Thyroid gland (tissue), 4 donors: ENCODE measurements around the gene PLCL2. TPM values are rescaled to one million over a fixed set of nuclear protein-coding genes. Genes with fewer than 3 reads are reported as not detected.

Experiments
- DNase-seq, 2 donors: peaks; one replicate each; pipeline ENCODE4 v3.0.0-alpha.2; 2019
- H3K27ac ChIP-seq, 3 donors: fragments of 200-600 bp; sonication (generic); 1 replicate in 2 of 3; 2 replicates in 1 of 3; pipeline ENCODE4 v1.5.1; 2016 to 2019; ENCODE audit warnings: mild to moderate bottlenecking in 1 of 3, moderate library complexity in 1 of 3
- H3K27me3 ChIP-seq: fragments of 200-600 bp; sonication (generic); one replicate; pipeline ENCODE4 v1.5.1; 2019
- H3K36me3 ChIP-seq, 2 donors: fragments of 200-600 bp; sonication (generic); one replicate each; pipeline ENCODE4 v1.5.1; 2016 to 2019
- H3K4me1 ChIP-seq, 2 donors: fragments of 200-600 bp; sonication (generic); one replicate each; pipeline ENCODE4 v1.5.1; 2017 to 2019
- H3K4me3 ChIP-seq, 3 donors: fragments of 200-600 bp; sonication (generic); replicated peaks in 1 of 3; 1 replicate in 2 of 3; 2 replicates in 1 of 3; pipeline ENCODE4 v1.5.1; 2016; ENCODE audit warnings: mild to moderate bottlenecking in 1 of 3
- H3K9me3 ChIP-seq: fragments of 200-600 bp; sonication (generic); one replicate; pipeline ENCODE4 v1.5.1; 2017
- POLR2A ChIP-seq, 2 donors: fragments of 450-650 bp; IDR thresholded peaks; one replicate each; pipeline ENCODE4 v1.6.1; 2017; ENCODE audit warnings: antibody characterized with exemption in 2 of 2, mild to moderate bottlenecking in 2 of 2, moderate library complexity in 1 of 2
- WGBS, 2 donors: methylation state at CpG; one replicate each; pipeline ENCODE4 v1.1.5; 2017; 5-methylcytosine and 5-hydroxymethylcytosine counted together
- intact Hi-C: fragments of 100-400 bp; cut with DNase I; formaldehyde crosslinking; loops from one replicate; pipeline ENCODE4 v1.15.1; 2023
- total RNA-seq, 4 donors: library from RNA; depleted of rRNA; stranded (reverse); fragments of >200 nt; gene quantifications; one replicate each; pipeline ENCODE4 v1.2.3, GENCODE V29; 2016
- TF ChIP-seq, protein P1 (sequence below), 6 experiments: fragments of 200-600 bp in 3 of 6; fragments of 450-650 bp in 3 of 6; sonication (generic) in 3 of 6; IDR thresholded peaks; one replicate each; pipeline ENCODE4 v1.5.1; 2016 to 2019; ENCODE audit warnings: antibody characterized with exemption in 6 of 6, mild to moderate bottlenecking in 2 of 6, inconsistent platforms in 1 of 6, moderate library complexity in 1 of 6

PLCL2 gene
- total RNA-seq, 4 donors from 2014 or later = 6.3 to 15.3 (median 9.3) TPM

DNA sequence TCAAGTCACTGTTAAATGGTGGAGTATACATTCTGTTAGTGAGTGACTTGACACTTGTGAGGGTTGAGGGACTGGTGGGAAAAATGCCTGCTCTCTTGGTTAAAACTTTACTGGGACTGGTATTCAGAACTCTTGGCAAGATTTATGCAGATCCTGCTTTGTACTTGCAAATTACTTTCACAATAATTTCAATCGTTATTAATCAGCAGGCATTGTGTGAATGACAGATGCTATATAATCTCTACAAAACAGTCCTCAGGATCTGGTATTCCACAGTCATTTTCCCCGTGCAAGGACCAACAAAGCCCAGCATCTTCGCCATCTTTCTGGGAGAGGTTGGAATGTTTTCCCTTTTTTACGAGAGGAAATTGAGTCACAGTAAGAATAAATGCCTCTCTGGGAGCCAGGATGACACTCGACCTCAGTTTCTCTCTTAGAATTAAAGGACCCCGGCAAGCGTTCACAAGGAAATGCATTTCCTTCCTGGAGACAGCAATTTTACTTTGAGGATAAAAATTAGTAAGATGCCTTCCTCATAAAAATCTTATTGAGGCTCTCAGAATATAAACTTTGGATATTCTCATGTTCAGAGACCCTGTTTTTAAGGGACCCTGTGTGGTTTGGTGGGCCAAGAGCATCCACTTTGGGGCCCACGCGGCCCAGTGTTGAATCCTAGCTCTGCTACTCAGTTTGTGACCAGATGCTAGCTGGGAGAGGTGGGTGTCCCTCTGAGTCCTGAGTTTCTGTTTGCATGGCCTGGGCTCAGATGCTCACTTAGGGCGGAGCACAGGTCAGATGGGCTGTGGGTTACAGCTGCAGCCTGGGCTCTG, 45.3 kb upstream of the PLCL2 start:
- H3K4me1 ChIP-seq = peaks cover 11 to 29% of the 10 kb centered on the region in 2 donors
- H3K27ac ChIP-seq = no peak overlapping the region
- no peak for TF ChIP-seq POLR2A (IDR thresholded peaks at IDR 0.05)
- TF ChIP-seq, protein P1, sequence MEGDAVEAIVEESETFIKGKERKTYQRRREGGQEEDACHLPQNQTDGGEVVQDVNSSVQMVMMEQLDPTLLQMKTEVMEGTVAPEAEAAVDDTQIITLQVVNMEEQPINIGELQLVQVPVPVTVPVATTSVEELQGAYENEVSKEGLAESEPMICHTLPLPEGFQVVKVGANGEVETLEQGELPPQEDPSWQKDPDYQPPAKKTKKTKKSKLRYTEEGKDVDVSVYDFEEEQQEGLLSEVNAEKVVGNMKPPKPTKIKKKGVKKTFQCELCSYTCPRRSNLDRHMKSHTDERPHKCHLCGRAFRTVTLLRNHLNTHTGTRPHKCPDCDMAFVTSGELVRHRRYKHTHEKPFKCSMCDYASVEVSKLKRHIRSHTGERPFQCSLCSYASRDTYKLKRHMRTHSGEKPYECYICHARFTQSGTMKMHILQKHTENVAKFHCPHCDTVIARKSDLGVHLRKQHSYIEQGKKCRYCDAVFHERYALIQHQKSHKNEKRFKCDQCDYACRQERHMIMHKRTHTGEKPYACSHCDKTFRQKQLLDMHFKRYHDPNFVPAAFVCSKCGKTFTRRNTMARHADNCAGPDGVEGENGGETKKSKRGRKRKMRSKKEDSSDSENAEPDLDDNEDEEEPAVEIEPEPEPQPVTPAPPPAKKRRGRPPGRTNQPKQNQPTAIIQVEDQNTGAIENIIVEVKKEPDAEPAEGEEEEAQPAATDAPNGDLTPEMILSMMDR (IDR thresholded peaks at IDR 0.05) = no peak
- H3K27me3 ChIP-seq = no peaks in the 10 kb centered on the region
- no peaks in the 10 kb centered on the region for H3K36me3 ChIP-seq
- 86 to 90% methylated on average over 10 of the region's 10 CpGs for WGBS, 2 donors
- DNase-seq = no peak
- H3K9me3 ChIP-seq = no peaks in the 10 kb centered on the region
- H3K4me3 ChIP-seq = no peak overlapping the region
- intact Hi-C loops = no loop called here

DNA sequence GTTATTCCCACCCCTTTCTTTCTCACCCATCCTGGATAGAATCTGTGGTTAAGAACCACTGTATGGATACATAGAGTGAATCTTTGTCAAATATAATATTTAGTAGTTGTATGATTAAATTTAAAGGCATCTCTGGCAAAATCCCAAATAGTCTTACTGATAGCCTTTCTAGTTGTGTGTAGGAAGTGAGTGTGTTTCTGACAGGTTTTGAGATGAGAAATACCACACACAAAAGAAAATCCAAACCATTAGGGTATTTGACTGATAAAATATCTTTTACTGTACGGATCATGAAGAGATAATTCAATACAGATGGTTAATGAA, 44.7 kb upstream of the PLCL2 start:
- DNase-seq = no peak
- intact Hi-C loops = no loop called here
- no peak overlapping the region for H3K27ac ChIP-seq
- TF ChIP-seq, protein P1 (IDR thresholded peaks at IDR 0.05) = no peak
- TF ChIP-seq POLR2A (IDR thresholded peaks at IDR 0.05) = no peak
- no peaks in the 10 kb centered on the region for H3K9me3 ChIP-seq
- H3K27me3 ChIP-seq = no peaks in the 10 kb centered on the region
- H3K4me3 ChIP-seq = no peak overlapping the region
- H3K36me3 ChIP-seq = no peaks in the 10 kb centered on the region
- WGBS, 2 donors = 86 to 91% methylated on average over 1 of the region's 1 CpG
- peaks cover 11 to 29% of the 10 kb centered on the region in 2 donors for H3K4me1 ChIP-seq

DNA sequence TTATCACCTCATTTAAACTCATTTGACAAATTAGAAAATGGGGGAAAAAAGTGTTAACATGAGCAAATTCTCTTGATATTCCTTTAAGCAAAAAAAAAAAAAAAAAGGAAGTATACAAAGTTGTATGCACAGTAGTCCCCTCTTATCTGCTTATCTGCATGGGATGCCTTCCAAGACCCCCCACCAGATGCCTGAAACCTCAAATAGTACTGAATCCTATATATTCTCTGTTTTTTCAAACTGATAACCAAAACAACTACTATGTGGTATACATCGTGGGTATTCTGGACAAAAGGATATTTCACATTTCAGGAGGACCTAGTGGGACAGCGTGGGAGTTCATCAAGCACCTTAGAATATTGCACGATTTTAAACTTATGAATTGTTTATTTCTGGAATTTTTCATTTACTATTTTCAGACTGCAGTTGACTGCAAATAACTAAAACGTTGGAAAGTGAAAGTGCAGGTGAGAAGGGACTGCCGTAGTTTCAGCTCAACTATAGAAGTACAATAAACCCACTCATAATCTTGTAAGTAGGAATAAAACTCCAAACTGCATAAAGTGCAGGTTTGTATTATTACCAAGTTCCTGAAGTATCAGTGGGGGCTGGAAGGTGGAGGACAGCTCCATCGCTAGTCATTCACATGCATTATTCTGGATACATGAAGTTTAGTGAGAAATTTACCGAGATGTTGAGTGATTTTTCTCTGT, 43.6 kb upstream of the PLCL2 start:
- intact Hi-C loops = no loop called here
- Histone ChIP-seq H3K4me3 (no peak overlapping the region), H3K9me3 (no peaks in the 10 kb centered on the region), H3K4me1 (peaks cover 11 to 24% of the 10 kb centered on the region in 2 donors), H3K27ac (no peak overlapping the region), H3K36me3 (no peaks in the 10 kb centered on the region), H3K27me3 (no peaks in the 10 kb centered on the region)
- no peak for TF ChIP-seq POLR2A (IDR thresholded peaks at IDR 0.05)
- TF ChIP-seq, protein P1 (IDR thresholded peaks at IDR 0.05) = no peak
- no peak for DNase-seq
- 80 to 81% methylated on average over 7 of the region's 7 CpGs for WGBS, 2 donors

DNA sequence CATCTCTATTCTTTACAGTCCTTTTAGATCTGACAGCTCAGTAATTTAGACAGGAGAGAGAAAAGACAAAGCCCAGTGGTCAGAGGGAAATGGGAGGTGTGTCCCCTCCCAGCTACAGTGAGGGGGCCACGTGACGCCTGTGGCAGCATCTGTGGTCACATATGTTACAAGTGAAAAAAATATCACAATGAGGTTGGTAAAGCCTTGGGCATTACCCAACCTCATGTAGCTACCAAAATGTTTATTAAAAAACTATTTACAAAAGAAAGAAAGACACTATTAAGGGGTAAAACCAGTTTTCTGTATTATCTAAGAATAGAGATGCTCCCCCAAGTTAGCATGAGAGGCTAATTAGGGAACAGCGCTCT, 42.9 kb upstream of the PLCL2 start:
- intact Hi-C loops = no loop called here
- Histone ChIP-seq H3K36me3 (no peaks in the 10 kb centered on the region), H3K9me3 (no peaks in the 10 kb centered on the region), H3K4me1 (peaks cover 11 to 24% of the 10 kb centered on the region in 2 donors), H3K27me3 (no peaks in the 10 kb centered on the region), H3K4me3 (no peak overlapping the region), H3K27ac (no peak overlapping the region)
- TF ChIP-seq POLR2A (IDR thresholded peaks at IDR 0.05) = no peak
- TF ChIP-seq, protein P1 (IDR thresholded peaks at IDR 0.05) = no peak
- DNase-seq = no peak
- WGBS, 2 donors = 84 to 89% methylated on average over 3 of the region's 3 CpGs
